ENCODE results near the gene BACE1-AS. TPM values are rescaled to one million over a fixed set of nuclear protein-coding genes. Genes with fewer than 3 reads are reported as not detected.
"Not testable (repeated sequence)": the region's sequence is repeated elsewhere in the genome, so short reads cannot be mapped to it uniquely, and the experiment has no call there.

BACE1-AS gene
- polyA plus RNA-seq, 2 of the 4 experiments (the other 2 are of a cell fraction): 2.0 to 4.4 TPM

DNA sequence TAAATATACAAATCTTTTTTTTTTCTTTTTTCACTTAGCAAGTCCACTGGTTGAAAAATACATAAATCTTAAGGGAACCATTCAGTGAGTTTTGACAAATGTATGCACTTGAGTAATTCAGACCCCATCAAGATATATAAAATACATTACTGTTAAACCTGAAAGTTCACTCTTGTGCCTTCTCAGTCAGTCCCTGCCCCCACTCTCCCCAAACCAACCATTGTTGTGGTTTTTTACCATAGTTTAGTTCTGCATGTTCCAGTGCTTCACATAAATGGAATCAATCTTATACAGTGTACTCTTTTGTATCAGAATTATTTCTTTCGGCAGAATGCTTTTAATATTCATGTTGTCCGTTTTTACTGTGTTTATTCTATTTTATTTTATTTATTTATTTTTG is 32.6 kb upstream of the BACE1-AS start:
- CTCF ChIA-PET: no interaction called here
- Histone ChIP-seq H3K9me3 (no peaks in the 10 kb centered on the region), H3K27ac (no peak overlapping the region), H3K4me3 (no peak overlapping the region), H3K4me2 (no peak overlapping the region), H3K4me1 (no peaks in the 10 kb centered on the region)
- ATAC-seq (no peak), FAIRE-seq (no peak), DNase-seq (ENCODE audit: low read depth in 1 of 2, low spot score in 1 of 2) (no peak)
- 88% methylated on average over 2 of the region's 2 CpGs for WGBS (ENCODE audit: missing lambda C conversion rate)
- TF ChIP-seq CHD2 (IDR thresholded peaks at IDR 0.05; ENCODE audit: low read length, partially characterized antibody) (no peak), SMC3 (IDR thresholded peaks at IDR 0.05) (no peak), RARB (CRISPR knock-in tag; IDR thresholded peaks at IDR 0.05) (no peak), ESRRA (IDR thresholded peaks at IDR 0.05; ENCODE audit: borderline replicate concordance, low read length) (no peak), HOXB5 (CRISPR knock-in tag; IDR thresholded peaks at IDR 0.05) (no peak), MYC (IDR thresholded peaks at IDR 0.05; ENCODE audit: borderline replicate concordance, low read length) (no peak), HMGXB4 (CRISPR knock-in tag; IDR thresholded peaks at IDR 0.05; ENCODE audit: borderline replicate concordance) (no peak)
- TF ChIP-seq, protein P1, sequence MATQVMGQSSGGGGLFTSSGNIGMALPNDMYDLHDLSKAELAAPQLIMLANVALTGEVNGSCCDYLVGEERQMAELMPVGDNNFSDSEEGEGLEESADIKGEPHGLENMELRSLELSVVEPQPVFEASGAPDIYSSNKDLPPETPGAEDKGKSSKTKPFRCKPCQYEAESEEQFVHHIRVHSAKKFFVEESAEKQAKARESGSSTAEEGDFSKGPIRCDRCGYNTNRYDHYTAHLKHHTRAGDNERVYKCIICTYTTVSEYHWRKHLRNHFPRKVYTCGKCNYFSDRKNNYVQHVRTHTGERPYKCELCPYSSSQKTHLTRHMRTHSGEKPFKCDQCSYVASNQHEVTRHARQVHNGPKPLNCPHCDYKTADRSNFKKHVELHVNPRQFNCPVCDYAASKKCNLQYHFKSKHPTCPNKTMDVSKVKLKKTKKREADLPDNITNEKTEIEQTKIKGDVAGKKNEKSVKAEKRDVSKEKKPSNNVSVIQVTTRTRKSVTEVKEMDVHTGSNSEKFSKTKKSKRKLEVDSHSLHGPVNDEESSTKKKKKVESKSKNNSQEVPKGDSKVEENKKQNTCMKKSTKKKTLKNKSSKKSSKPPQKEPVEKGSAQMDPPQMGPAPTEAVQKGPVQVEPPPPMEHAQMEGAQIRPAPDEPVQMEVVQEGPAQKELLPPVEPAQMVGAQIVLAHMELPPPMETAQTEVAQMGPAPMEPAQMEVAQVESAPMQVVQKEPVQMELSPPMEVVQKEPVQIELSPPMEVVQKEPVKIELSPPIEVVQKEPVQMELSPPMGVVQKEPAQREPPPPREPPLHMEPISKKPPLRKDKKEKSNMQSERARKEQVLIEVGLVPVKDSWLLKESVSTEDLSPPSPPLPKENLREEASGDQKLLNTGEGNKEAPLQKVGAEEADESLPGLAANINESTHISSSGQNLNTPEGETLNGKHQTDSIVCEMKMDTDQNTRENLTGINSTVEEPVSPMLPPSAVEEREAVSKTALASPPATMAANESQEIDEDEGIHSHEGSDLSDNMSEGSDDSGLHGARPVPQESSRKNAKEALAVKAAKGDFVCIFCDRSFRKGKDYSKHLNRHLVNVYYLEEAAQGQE (IDR thresholded peaks at IDR 0.05): no peak
- TF ChIP-seq, protein P2, sequence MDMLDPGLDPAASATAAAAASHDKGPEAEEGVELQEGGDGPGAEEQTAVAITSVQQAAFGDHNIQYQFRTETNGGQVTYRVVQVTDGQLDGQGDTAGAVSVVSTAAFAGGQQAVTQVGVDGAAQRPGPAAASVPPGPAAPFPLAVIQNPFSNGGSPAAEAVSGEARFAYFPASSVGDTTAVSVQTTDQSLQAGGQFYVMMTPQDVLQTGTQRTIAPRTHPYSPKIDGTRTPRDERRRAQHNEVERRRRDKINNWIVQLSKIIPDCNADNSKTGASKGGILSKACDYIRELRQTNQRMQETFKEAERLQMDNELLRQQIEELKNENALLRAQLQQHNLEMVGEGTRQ (IDR thresholded peaks at IDR 0.05): no peak
- TF ChIP-seq, protein P3, sequence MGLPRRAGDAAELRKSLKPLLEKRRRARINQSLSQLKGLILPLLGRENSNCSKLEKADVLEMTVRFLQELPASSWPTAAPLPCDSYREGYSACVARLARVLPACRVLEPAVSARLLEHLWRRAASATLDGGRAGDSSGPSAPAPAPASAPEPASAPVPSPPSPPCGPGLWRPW (IDR thresholded peaks at IDR 0.05): no peak
- POLR2A ChIA-PET: no interaction called here

- no peak for DNase-seq (ENCODE audit: low read depth in 1 of 2, low spot score in 1 of 2)
- Histone ChIP-seq H3K4me2 (no peak overlapping the region), H3K27ac (no peak overlapping the region), H3K4me3 (no peak overlapping the region), H3K4me1 (no peaks in the 10 kb centered on the region), H3K9me3 (no peaks in the 10 kb centered on the region)
- 58% methylated on average over 1 of the region's 1 CpG for WGBS (ENCODE audit: missing lambda C conversion rate)
- CTCF ChIA-PET: no interaction called here
- no peak for TF ChIP-seq ZC3H11A (IDR thresholded peaks at IDR 0.05)
- no peak for TF ChIP-seq HEYL (CRISPR knock-in tag; IDR thresholded peaks at IDR 0.05)
- no peak for TF ChIP-seq CBX8 (IDR thresholded peaks at IDR 0.05)
- TF ChIP-seq HOXB5 (CRISPR knock-in tag; IDR thresholded peaks at IDR 0.05): no peak
- TF ChIP-seq ATOH8 (CRISPR knock-in tag; IDR thresholded peaks at IDR 0.05; ENCODE audit: low read depth): no peak
- TF ChIP-seq PBX3 (IDR thresholded peaks at IDR 0.05): no peak
- TF ChIP-seq GATA3 (IDR thresholded peaks at IDR 0.05; ENCODE audit: borderline replicate concordance): no peak
- TF ChIP-seq SMC3 (IDR thresholded peaks at IDR 0.05): no peak
- TF ChIP-seq NPAS2 (CRISPR knock-in tag; IDR thresholded peaks at IDR 0.05; ENCODE audit: borderline replicate concordance): no peak
- TF ChIP-seq ESRRA (IDR thresholded peaks at IDR 0.05; ENCODE audit: borderline replicate concordance, low read length): no peak
- TF ChIP-seq HDAC2 (IDR thresholded peaks at IDR 0.05): no peak
- no peak for ATAC-seq
- FAIRE-seq: no peak
- POLR2A ChIA-PET: no interaction called here
Measured at GRCh38 chr11:117259417-117259816, 31.7 kb upstream of the BACE1-AS start.

DNA sequence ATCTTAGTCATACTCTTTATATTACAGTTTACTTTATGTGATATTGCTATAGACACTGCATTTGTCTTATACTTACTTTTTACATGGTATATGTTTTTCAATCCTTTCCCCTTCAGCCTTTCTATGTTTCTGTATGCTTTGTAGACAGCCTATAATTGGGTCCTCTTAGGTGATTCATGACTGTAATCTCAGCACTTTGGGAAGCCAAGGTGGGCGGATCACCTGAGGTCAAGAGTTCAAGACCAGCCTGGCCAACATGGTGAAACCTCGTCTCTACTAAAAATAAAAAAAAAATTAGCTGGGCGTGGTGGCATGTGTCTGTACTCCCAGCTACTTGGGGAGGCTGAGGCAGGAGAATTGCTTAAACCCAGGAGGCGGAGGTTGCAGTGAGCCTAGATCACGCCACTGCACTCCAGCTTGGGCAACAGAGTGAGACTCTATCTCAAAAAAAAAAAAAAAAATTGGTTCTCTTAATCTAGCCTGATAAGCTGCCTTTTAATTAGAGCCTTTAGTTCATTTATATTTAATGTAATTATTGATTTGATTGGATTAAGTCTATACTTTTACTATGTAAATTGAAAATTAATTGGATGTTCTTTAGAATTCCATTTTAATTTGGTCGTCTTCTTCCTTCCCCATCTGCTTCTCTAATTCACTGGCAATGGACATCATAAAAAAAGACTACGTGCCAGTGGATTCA is 26.4 kb upstream of the BACE1-AS start:
- H3K27ac ChIP-seq; H3K4me2 ChIP-seq; H3K9me3 ChIP-seq; H3K4me1 ChIP-seq; DNase-seq (ENCODE audit: low read depth in 1 of 2, low spot score in 1 of 2); H3K4me3 ChIP-seq; CTCF ChIA-PET; POLR2A ChIA-PET; ATAC-seq; FAIRE-seq: not testable (repeated sequence)
- WGBS (ENCODE audit: missing lambda C conversion rate): 93% methylated on average over 7 of the region's 7 CpGs

All from A549 (cell line).